Measurements from ENCODE around the gene ATP1A1. TPM values are rescaled to one million over a fixed set of nuclear protein-coding genes. Genes with fewer than 3 reads are reported as not detected.

The ATP1A1 gene
- total and polyA plus RNA-seq, 4 donors = 68.6 to 128 (median 82.6) TPM

DNA sequence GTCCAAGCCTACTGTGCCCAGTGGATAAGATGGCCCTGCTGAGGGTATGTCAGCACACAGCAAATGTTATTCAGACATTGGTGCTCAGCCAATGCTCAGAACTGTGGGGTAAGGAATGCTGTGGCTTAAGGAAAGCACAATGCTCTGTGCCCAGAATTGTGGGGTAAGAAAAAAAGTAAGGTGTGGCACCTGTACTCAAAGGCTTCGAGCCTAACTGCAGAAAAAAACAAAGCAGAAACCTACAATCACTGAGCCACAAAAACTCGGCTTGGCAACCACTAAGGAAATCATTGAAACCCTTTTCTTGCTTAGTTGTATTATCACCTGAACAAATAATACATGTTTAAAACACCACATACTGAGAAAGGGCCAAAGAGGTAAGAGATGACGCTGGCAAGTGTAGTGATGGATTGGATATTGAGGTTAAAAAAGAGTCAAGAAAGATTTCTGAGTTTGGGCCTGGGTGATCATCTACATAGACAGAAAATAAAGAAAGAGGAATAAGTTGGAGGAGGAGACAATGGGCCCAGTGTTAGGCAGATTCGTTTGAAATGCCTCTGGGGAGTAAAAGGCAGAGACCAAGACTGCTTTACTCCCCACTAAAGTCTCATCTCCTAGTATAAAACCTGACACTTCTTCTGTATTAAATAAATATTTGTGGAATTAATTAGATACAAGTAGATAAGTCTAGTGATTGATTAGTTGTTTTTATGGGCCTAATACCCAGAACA is 25.9 kb upstream of the ATP1A1 start:
- no peak overlapping the region for H3K4me3 ChIP-seq (ENCODE audit: low read depth in 1 of 3, low read length in 3 of 3)
- no peak for DNase-seq (ENCODE audit: low spot score)
- no peaks in the 10 kb centered on the region for H3K4me1 ChIP-seq (ENCODE audit: control insufficient read depth in 4 of 4, insufficient read depth in 4 of 4, low read length in 3 of 4)
- no peaks in the 10 kb centered on the region for H3K9me3 ChIP-seq (ENCODE audit: control insufficient read depth in 4 of 4, low read length in 3 of 4)
- no peaks in the 10 kb centered on the region for H3K36me3 ChIP-seq (ENCODE audit: control insufficient read depth in 4 of 4, insufficient read depth in 3 of 4, low read depth in 1 of 4, low read length in 3 of 4)
- TF ChIP-seq, protein P1, sequence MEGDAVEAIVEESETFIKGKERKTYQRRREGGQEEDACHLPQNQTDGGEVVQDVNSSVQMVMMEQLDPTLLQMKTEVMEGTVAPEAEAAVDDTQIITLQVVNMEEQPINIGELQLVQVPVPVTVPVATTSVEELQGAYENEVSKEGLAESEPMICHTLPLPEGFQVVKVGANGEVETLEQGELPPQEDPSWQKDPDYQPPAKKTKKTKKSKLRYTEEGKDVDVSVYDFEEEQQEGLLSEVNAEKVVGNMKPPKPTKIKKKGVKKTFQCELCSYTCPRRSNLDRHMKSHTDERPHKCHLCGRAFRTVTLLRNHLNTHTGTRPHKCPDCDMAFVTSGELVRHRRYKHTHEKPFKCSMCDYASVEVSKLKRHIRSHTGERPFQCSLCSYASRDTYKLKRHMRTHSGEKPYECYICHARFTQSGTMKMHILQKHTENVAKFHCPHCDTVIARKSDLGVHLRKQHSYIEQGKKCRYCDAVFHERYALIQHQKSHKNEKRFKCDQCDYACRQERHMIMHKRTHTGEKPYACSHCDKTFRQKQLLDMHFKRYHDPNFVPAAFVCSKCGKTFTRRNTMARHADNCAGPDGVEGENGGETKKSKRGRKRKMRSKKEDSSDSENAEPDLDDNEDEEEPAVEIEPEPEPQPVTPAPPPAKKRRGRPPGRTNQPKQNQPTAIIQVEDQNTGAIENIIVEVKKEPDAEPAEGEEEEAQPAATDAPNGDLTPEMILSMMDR (IDR thresholded peaks at IDR 0.05; ENCODE audit: low read depth, low read length, missing input control) = no peak
- no peak for TF ChIP-seq ZBTB33 (IDR thresholded peaks at IDR 0.05)
- no peak for TF ChIP-seq HNF4A (conservative IDR thresholded peaks at IDR 0.05)
- TF ChIP-seq, protein P2, sequence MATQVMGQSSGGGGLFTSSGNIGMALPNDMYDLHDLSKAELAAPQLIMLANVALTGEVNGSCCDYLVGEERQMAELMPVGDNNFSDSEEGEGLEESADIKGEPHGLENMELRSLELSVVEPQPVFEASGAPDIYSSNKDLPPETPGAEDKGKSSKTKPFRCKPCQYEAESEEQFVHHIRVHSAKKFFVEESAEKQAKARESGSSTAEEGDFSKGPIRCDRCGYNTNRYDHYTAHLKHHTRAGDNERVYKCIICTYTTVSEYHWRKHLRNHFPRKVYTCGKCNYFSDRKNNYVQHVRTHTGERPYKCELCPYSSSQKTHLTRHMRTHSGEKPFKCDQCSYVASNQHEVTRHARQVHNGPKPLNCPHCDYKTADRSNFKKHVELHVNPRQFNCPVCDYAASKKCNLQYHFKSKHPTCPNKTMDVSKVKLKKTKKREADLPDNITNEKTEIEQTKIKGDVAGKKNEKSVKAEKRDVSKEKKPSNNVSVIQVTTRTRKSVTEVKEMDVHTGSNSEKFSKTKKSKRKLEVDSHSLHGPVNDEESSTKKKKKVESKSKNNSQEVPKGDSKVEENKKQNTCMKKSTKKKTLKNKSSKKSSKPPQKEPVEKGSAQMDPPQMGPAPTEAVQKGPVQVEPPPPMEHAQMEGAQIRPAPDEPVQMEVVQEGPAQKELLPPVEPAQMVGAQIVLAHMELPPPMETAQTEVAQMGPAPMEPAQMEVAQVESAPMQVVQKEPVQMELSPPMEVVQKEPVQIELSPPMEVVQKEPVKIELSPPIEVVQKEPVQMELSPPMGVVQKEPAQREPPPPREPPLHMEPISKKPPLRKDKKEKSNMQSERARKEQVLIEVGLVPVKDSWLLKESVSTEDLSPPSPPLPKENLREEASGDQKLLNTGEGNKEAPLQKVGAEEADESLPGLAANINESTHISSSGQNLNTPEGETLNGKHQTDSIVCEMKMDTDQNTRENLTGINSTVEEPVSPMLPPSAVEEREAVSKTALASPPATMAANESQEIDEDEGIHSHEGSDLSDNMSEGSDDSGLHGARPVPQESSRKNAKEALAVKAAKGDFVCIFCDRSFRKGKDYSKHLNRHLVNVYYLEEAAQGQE (IDR thresholded peaks at IDR 0.05) = no peak
- TF ChIP-seq SP1 (IDR thresholded peaks at IDR 0.05) = no peak
- no peak for TF ChIP-seq YY1 (IDR thresholded peaks at IDR 0.05)
- no peak for TF ChIP-seq FOXA1 (IDR thresholded peaks at IDR 0.05)
- no peak for TF ChIP-seq FOXA2 (IDR thresholded peaks at IDR 0.05)
- no peak for TF ChIP-seq JUND (IDR thresholded peaks at IDR 0.05)
- no peak for TF ChIP-seq EGR1 (IDR thresholded peaks at IDR 0.05; ENCODE audit: low read depth in 2 of 2)
- no peak for TF ChIP-seq HNF4G (IDR thresholded peaks at IDR 0.05)
- TF ChIP-seq, protein P3, sequence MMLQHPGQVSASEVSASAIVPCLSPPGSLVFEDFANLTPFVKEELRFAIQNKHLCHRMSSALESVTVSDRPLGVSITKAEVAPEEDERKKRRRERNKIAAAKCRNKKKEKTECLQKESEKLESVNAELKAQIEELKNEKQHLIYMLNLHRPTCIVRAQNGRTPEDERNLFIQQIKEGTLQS (IDR thresholded peaks at IDR 0.05) = no peak
- TF ChIP-seq RAD21 (IDR thresholded peaks at IDR 0.05) = no peak
- TF ChIP-seq RXRA (IDR thresholded peaks at IDR 0.05) = no peak
- no peak for TF ChIP-seq TAF1 (conservative IDR thresholded peaks at IDR 0.05)
- TF ChIP-seq, protein P4, sequence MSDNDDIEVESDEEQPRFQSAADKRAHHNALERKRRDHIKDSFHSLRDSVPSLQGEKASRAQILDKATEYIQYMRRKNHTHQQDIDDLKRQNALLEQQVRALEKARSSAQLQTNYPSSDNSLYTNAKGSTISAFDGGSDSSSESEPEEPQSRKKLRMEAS (IDR thresholded peaks at IDR 0.05) = no peak
- no peak for TF ChIP-seq GABPA (IDR thresholded peaks at IDR 0.05 in 1 of 2, conservative IDR thresholded peaks at IDR 0.05 in 1 of 2)
- no peak for TF ChIP-seq NR2F2 (IDR thresholded peaks at IDR 0.05)
- 80% methylated on average over 4 of the region's 4 CpGs for WGBS
- H3K9ac ChIP-seq (ENCODE audit: low read depth in 1 of 2, low read length in 2 of 2) = no peak overlapping the region
- no peak overlapping the region for H3K27ac ChIP-seq (ENCODE audit: low read depth in 1 of 2, low read length in 2 of 2)
- H3K27me3 ChIP-seq (ENCODE audit: control insufficient read depth in 4 of 4, insufficient read depth in 4 of 4, low read length in 3 of 4) = no peaks in the 10 kb centered on the region
